Ovary (tissue), 3 donors: ENCODE measurements around the gene IMMP2L.

Experiments used
- EP300 ChIP-seq: sonication (generic); formaldehyde crosslinking; IDR thresholded peaks from one replicate; pipeline ENCODE4 v1.6.1; 2017; ENCODE audit warnings: antibody characterized with exemption
- POLR2A ChIP-seq: fragments of 450-650 bp; IDR thresholded peaks from one replicate; pipeline ENCODE4 v1.6.1; 2017; ENCODE audit warnings: antibody characterized with exemption, mild to moderate bottlenecking, moderate library complexity
- TF ChIP-seq, protein P1 (sequence below), 3 donors: fragments of 450-650 bp in 2 of 3; fragments of 200-600 bp in 1 of 3; IDR thresholded peaks; one replicate each; pipeline versions ENCODE4 v1.5.1 to v1.8.0; 2016 to 2022; ENCODE audit warnings: antibody characterized with exemption in 3 of 3, mild to moderate bottlenecking in 1 of 3
- donor health status: DM: no; HTN: no; CAD: no.

DNA sequence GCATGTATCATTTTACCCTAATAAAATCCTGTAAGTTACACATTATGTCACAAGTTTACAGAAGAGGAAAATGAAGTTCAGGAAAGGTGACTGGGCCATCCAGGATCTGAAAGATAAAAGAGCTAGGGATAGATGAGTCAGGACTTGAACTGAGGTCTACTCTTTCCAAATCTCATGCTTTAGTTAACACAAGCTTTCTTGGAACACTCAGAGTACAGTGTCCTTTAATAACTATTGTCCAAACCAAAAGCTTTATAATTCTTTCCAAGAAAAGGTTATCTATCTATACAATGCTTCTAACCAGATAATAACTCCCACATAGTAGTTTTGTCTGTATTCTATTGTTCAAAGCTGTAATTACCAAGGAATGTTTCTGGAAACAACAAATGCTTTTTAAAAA, 306.7 kb downstream of the IMMP2L start:
- TF ChIP-seq, protein P1, sequence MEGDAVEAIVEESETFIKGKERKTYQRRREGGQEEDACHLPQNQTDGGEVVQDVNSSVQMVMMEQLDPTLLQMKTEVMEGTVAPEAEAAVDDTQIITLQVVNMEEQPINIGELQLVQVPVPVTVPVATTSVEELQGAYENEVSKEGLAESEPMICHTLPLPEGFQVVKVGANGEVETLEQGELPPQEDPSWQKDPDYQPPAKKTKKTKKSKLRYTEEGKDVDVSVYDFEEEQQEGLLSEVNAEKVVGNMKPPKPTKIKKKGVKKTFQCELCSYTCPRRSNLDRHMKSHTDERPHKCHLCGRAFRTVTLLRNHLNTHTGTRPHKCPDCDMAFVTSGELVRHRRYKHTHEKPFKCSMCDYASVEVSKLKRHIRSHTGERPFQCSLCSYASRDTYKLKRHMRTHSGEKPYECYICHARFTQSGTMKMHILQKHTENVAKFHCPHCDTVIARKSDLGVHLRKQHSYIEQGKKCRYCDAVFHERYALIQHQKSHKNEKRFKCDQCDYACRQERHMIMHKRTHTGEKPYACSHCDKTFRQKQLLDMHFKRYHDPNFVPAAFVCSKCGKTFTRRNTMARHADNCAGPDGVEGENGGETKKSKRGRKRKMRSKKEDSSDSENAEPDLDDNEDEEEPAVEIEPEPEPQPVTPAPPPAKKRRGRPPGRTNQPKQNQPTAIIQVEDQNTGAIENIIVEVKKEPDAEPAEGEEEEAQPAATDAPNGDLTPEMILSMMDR (IDR thresholded peaks at IDR 0.05) = no peak
- TF ChIP-seq POLR2A (no peak), EP300 (no peak)
